ENCODE measurements around the gene STX7.

DNA sequence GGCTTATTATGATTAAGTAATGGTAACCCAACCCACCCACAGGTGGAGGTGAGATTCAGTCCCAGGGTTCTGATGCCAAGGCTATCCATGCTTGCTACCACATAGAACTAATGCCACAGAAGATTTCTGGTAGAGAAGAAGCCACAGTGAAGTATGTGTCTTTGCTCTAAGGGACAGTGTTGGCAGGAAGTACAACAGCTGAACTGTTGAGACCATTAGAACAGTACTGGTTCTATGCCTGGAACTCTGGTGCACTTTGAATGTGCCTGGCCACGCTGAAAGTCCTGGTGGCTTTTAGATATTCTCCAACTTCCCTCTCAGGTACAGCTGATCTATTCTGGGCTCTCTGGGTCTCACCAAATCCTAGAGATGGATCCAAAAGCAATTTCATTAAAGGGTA is 7.8 kb downstream of the STX7 start:
- TF ChIP-seq, protein P1, sequence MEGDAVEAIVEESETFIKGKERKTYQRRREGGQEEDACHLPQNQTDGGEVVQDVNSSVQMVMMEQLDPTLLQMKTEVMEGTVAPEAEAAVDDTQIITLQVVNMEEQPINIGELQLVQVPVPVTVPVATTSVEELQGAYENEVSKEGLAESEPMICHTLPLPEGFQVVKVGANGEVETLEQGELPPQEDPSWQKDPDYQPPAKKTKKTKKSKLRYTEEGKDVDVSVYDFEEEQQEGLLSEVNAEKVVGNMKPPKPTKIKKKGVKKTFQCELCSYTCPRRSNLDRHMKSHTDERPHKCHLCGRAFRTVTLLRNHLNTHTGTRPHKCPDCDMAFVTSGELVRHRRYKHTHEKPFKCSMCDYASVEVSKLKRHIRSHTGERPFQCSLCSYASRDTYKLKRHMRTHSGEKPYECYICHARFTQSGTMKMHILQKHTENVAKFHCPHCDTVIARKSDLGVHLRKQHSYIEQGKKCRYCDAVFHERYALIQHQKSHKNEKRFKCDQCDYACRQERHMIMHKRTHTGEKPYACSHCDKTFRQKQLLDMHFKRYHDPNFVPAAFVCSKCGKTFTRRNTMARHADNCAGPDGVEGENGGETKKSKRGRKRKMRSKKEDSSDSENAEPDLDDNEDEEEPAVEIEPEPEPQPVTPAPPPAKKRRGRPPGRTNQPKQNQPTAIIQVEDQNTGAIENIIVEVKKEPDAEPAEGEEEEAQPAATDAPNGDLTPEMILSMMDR (conservative IDR thresholded peaks at IDR 0.05 in 1 of 2, IDR thresholded peaks at IDR 0.05 in 1 of 2; ENCODE audit: extremely low read depth in 1 of 2, insufficient read depth in 1 of 2, low read depth in 1 of 2, low read length in 2 of 2), result no peak
- no peak for TF ChIP-seq EZH2 (IDR thresholded peaks at IDR 0.05; ENCODE audit: borderline replicate concordance, low read length)
